NCI-H774 (cell line): ENCODE data around the gene CCDC186.

Experiments
- DNase-seq: peaks from one replicate; lab custom pipeline; 2025; lab: John Stamatoyannopoulos, UW

Gene CCDC186

GRCh38 chr10:114110174-114110972, 63.6 kb downstream of the CCDC186 start:
- DNase-seq, result no peak

- peak; percentile 18 for DNase-seq
These were observed 70.7 kb downstream of the CCDC186 start for GRCh38 chr10:114103284-114103683.

DNA sequence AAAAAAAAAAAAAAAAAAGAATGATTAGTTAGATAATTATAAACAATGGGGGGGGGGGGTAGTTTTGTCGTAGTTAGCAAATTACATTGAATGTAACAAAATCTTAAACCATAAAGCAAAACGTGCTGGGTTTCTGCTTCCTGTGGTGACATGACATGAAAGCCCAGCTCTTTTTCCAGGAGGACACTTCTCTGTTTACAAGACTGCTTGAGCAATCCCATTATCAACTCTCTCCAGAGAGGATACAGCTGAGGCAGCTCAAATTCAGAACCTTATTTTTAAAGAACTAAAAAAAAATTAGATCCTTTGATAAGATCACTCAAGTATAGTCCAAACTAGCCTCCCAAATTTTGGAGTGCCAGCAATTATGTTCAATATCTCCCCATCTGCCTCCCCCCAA, 71.7 kb downstream of the CCDC186 start:
- DNase-seq, result no peak

GRCh38 chr10:114100848-114101741, 72.9 kb downstream of the CCDC186 start:
- DNase-seq, result no peak

- DNase-seq, result no peak
These were observed 77.1 kb downstream of the CCDC186 start for GRCh38 chr10:114096864-114097263.

- no peak for DNase-seq
These were observed 78.3 kb downstream of the CCDC186 start for GRCh38 chr10:114095559-114096337.

DNA sequence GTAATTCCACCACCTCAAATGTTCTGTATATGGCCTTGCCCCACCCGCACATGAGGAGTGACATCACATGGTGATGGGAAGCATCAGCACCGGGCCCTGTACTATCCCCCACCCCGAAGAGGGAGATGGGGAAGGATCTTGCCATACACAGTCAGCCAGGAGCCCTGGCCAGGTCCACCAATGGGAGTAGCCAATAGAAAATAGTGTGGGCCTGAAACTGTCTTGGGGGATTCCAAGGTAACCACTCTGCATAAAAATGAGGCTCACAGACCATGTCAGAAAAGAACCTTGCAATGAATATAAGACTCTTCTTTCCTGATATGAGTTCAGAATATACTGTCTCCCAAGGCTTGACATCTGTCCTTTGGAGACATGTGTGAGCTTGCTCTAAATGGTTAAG, 79.2 kb downstream of the CCDC186 start:
- no peak for DNase-seq

DNA sequence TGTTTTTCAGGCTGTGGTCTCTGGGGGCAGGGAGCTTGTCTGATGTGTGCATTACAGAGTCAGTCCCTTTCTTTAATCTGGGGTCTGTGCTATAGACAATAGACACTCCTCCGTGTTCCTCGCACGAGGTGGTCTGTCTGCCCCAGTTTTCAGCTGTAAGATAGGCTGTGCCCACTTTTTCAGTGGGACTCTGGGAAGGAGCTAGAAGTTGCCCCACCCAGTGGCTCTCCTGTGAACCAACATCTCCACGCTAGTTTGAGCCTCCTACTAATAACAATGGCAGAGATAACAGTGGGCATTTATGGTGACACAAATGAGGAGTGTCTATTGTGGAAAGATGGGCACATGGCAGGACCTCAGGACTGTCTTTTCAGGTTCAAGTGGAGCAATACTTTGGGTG, 86.3 kb downstream of the CCDC186 start:
- no peak for DNase-seq

DNA sequence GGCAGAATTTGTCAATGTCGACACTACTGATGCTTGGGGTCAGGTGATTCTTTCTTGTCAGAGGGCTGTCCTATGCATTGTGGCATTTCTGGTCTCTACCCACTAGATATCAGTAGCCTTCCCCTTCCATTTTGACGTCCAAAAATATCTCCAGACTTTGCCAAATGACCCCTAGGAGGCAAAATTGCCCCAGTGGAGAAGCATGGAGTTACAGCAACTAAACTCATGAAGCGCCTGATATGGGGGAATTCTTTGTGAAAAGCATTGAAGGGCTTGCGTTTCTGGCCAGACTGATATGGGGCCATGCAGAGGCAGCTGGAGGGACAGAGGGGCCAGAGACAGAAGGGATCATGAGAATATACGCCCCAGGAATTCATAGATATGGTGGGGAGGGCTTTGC, 86.7 kb downstream of the CCDC186 start:
- DNase-seq, result no peak

GRCh38 chr10:114084215-114084614, 89.8 kb downstream of the CCDC186 start:
- DNase-seq, result no peak

- DNase-seq, result no peak
These were observed 91.0 kb downstream of the CCDC186 start for GRCh38 chr10:114083040-114083439.

GRCh38 chr10:114081911-114082583, 92.0 kb downstream of the CCDC186 start:
- DNase-seq, result no peak

DNA sequence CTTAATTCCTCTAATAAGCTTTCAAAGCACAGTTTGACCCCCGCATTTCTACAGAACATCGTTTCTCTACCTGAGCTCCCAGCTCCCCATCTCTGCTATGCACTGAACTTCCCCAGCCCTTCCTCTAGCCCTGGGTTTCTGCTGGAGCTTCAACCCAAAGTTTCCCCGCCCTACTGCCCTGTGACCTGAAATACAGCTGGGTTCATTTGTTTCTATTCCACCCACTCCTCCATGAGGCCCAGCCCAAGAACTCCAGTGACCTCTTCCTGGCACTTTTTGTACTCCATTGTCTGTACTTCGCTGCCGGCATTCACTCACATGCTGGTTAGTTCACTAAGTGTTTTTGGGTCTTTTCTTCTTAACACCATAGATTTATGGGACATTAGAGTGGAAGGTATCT, 94.6 kb downstream of the CCDC186 start:
- DNase-seq, result no peak

DNA sequence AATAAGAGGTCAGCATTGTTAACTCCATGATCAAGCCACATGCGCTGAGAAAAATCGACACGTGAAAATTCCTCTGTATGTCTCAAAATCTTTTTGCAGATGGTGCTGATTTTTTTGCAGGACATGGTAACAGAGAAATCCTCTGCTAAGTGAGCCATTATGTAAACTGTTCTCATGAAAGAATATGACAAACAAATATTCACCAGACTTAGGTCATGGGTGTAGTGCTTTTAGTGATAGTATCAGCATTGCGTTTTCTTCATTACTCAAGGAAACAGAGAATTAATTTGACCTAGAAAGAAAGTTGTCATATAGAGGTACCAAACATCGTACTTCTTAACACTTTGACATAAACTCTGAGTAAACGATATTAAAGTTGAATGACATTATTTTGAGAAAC, 95.7 kb downstream of the CCDC186 start:
- DNase-seq, result no peak

DNA sequence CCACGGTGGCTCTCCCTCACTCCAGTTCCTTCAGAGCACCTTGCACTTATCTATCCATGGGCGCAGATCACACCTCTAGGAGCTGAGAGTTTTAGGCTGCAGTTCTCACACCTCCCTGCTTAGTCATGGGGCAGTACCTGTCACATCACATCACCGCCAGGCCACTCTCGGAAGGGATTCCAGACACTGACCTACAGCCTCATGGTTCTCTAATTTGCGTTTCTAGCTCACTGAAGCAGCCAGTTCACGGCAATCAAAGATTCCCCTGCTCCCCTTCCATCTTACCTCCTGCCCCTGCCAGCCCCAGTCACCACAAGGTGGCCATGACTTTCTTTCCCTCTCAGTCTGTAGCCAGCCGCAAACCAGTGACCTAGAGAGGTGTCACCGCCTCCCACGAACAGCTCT, 96.2 kb downstream of the CCDC186 start:
- DNase-seq, result no peak

DNA sequence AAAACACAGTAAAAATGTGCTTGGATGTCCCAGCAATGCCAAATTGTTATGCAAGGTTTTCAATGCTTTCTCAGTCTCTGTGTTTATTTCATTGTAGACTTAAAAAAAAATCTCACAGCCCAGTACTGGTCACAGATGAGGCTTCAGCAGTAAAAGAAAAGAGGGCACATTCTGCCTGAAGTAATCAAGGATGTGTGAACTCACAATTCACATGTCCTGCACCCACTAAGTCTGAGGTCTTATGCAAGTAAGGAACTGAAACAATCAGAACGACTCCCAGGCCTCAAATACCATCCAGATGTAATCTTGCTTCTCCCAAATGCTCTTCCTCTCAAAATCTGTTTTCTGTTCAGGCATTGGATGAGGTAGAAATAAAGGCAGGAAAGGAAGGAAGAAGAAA, 96.7 kb downstream of the CCDC186 start:
- no peak for DNase-seq

- no peak for DNase-seq
These were observed 98.9 kb downstream of the CCDC186 start for GRCh38 chr10:114075093-114075492.

GRCh38 chr10:114073395-114074186, 100.4 kb downstream of the CCDC186 start:
- no peak for DNase-seq

DNA sequence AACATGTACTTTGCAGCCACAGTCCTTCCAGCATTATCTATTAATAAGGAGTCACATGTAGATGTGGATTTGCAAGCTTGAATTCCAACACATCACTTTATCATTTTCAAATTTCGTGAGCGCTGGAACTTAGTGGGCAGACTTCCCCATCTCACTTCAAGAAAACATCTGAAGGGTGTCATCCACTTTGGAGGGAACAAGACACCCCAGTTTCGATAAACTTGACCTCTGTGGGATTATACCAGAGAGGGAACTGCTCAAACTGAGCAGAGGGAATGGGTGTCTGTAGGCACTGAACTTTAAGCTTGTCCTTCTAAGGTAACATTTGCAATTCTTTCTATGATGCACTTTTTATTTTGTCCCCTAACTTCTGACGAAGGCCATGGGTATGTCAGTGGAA, 102.8 kb downstream of the CCDC186 start:
- no peak for DNase-seq
